GM20431 (cell line): ENCODE data around the gene OLA1.

Experiments
- in situ Hi-C: fragments of 300-500 bp; cut with MseI, MboI; formaldehyde crosslinking; loops from one replicate; pipeline ENCODE4 v1.15.0; 2020; ENCODE audit warnings: low sequenced_read_pairs; ENCODE audit not compliant: unreplicated experiment

The OLA1 gene

DNA sequence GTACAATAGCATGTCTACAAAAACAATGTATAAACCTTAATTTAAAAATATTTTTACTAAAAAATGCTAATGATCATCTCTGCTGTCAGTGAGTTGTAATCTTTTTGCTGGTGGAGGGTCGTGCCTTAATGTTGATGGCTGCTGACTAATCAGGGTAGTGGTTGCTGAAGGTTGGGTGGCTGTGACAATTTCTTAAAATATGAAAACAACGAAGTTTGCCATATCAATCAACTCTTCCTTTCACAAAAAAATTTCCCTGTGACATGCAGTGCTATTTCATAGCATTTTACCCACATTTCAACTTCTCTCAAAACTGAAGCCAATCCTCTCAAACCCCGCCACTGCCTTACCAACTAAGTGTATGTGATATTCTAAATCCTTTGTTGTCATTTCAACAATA, 112.4 kb downstream of the OLA1 start:
- in situ Hi-C loops = no loop called here

- in situ Hi-C loops = no loop called here
These were observed 123.2 kb downstream of the OLA1 start for GRCh38 chr2:174125090-174125489.

DNA sequence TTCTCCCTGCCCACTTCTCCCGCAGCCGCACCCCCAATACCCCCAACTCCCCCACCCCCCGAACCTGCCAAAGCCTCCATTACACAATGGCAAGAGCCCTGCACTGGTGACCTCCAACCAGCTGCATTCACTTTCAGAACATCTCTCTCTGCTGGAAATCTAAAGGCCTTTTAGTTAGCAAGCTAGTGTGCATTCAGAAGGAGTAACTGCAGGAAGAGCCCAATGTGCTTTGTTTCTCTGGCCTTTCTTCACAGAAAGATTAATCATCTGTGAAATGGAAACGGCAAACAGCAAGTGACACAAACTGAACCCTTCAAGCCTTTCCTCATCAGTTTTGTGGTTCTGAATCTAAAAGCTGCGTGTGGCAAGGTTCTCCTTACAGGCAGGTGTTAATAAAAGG, 124.2 kb downstream of the OLA1 start:
- in situ Hi-C loops = no loop called here

DNA sequence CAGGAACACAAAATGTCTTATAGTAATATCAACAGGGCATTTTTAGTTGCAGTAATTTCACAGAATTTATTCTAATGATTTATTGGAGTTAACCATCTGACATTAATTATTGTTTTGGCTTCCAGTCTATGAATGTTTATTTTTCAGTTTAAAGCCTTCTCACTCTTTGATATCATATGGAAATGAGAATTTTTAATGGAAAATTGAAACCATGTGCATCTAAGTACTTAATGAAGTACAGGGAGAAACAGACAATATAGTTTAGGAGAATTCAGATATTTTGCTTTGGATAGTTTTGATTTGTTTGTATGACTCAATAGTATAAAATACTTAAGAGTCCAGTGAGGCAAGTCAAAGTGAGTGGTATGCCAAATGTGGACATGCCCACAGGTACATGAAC, 126.1 kb downstream of the OLA1 start:
- in situ Hi-C loops = no loop called here

DNA sequence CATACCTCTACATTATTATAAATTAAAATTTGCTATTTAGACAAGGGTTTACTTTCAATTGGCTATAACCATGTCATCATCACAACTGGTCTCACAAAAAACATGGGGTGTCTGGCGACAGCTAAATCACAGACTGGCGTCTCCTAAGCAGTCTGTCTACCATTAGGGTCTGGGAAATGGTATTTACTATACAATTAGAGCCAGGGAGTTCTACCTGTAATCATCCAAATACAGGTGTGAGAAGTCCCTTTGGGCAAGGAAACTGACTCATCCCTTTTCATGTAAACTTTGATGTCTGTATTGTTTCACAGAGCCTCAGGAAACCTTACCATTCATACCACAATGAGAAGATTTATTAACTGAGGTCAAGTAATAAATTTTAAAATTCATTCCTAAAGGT, 126.7 kb downstream of the OLA1 start:
- in situ Hi-C loops = no loop called here

GRCh38 chr2:174121175-174121574, 127.2 kb downstream of the OLA1 start:
- in situ Hi-C loops = no loop called here

GRCh38 chr2:174120346-174120745, 128.0 kb downstream of the OLA1 start:
- in situ Hi-C loops = no loop called here

- in situ Hi-C loops = no loop called here
These were observed 130.1 kb downstream of the OLA1 start for GRCh38 chr2:174117951-174118930.

DNA sequence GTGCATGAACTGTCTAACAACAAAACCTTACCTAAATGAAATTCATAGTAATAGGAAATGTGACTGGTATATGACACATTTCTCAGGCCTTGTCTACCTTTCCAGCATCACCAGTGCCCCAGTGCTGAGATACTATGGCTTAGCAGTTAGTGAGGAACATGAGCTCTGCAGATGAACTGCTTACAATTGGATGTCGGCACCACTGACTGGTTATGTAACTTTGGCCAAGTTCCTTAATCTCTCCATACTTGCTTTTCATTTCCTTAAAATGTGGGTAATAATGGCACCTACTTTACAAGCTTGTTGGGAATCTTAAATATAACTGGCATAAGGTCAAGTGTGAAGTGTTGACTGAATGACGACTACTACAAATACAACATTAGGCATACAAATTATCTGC, 136.3 kb downstream of the OLA1 start:
- in situ Hi-C loops = no loop called here

DNA sequence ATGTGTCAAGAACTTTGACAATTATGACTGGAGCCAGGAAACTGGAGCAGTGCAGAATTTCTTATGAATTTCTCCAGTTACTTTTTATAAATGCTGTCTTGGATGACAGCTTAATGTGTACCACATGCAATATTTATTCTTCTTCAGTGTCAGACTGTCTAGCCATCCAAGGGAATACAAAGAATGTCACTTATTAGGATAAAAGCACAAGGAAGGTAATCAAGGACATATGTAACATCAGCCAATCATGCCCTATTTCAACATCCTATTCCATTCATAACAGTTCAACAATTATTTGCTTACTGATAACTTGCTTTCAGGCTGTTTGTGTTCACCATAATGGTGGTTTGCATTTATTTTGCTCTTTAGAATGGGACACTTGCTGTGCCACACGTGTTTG, 139.8 kb downstream of the OLA1 start:
- in situ Hi-C loops = no loop called here

DNA sequence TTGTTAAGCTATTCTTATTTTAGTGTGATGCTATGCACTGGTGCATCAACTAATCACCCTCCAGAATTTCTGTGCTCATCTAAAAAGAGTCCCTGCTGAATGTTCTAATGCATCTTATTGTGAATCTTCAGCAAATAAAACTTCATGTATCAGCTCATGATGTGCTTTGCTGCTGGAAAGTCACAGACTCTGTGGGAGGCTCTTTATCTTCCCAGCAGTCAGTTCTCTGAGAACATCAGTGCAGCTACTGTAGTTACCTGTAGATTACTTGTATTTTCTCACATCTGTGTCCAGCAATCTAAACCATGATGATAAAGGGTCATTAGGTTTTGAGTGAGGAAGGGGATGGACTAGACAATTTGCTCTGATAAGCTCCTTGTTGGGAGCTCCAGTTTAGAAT, 141.6 kb downstream of the OLA1 start:
- in situ Hi-C loops = no loop called here

- in situ Hi-C loops = no loop called here
These were observed 153.8 kb downstream of the OLA1 start for GRCh38 chr2:174094542-174094941.

- in situ Hi-C loops = no loop called here
These were observed 157.9 kb downstream of the OLA1 start for GRCh38 chr2:174090476-174090875.

DNA sequence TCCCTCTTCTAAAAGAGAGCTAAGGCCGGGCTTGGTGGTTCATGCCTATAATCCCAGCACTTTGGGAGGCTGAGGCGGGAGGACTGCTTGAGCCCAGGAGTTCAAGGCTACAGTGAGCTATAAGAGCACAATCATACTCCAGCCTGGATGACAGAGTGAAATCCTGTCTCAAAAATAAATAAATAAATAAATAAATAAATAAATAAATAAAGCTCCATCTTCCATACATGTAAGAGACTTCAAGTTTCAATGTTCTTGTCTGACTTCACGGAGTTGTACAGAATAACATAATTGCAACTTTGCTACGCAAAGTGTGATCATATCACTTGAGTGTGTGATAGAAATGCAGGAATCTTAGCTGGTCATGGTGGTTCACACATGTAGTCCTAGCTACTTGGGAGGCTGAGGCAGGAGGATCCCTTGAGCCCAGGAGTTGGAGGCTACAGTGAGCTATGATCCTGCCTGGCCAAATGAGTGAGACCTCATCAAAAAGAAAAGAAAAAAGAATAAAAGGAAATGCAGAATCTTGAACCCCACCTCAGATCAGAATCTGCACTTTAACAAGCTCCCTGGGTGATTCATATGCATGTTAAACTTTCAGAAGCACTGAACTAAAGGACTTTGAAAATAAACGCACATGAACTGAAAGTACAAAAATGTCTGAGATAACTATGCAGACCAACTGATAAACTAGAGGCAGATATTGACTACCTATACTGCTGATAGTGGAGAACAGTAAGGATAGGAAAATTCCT, 159.4 kb downstream of the OLA1 start:
- in situ Hi-C loops = no loop called here

GRCh38 chr2:174086708-174087107, 161.6 kb downstream of the OLA1 start:
- in situ Hi-C loops = no loop called here

GRCh38 chr2:174085781-174086180, 162.6 kb downstream of the OLA1 start:
- in situ Hi-C loops = no loop called here

GRCh38 chr2:174083843-174084458, 164.4 kb downstream of the OLA1 start:
- in situ Hi-C loops = no loop called here

DNA sequence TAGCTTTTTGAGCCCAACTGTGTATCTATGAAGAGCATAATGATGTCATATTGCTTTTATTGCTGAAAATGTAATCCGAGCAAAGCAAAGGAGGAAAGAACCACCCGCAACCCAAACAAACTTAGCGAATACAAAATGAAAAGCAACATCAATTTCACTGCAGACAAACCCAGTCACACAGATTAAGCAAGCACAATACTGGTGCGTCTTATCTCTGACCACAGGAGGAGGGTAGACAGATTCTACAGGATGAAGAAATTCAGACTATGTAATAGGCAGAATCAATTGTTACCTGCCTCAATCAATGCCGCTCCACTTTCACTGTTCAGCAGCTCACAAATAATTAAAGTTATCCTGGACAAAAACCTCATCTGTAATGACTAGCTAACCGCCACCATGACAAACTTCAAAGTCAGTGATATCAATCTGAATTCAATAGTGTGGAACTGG, 167.6 kb downstream of the OLA1 start:
- in situ Hi-C loops = no loop called here

DNA sequence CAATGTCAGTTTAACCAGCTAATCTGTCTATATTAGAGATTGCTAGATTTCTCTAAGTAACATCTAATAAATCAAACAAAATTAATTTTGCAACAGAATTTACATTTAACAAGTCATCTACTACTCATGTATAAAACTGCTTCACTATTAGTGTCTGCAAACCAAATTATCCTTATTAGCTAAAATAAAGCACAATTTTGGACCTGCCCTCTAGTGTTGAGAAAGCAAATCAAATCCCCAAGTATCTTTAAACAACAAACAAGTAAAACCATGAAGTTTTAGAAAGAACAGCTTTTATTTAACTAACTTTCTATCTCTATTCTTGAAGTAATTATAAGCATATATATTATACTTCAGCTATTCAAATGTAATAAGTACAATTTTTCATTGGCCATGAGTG, 170.1 kb downstream of the OLA1 start:
- in situ Hi-C loops = no loop called here

GRCh38 chr2:174076975-174077374, 171.4 kb downstream of the OLA1 start:
- in situ Hi-C loops = no loop called here

DNA sequence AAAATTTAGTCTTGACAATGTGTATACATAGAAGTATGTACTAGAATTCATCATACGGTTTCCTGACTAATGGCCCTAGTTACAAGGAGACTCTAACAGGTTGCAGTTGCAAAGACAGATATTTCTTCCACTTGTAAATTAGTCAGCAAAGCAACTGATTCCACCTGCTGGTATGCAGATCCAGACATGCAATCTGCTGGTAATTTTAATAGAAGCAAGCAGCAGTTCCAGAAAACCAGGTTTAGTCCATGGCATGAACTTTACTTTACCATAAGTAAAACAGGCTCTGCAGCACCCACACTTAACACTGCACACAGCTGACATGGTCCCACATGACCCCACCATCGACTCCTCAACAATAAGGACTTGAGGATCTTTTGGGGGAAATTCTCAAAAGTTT, 172.3 kb downstream of the OLA1 start:
- in situ Hi-C loops = no loop called here
